ENCODE results near the gene LHX3.

Gene LHX3

DNA sequence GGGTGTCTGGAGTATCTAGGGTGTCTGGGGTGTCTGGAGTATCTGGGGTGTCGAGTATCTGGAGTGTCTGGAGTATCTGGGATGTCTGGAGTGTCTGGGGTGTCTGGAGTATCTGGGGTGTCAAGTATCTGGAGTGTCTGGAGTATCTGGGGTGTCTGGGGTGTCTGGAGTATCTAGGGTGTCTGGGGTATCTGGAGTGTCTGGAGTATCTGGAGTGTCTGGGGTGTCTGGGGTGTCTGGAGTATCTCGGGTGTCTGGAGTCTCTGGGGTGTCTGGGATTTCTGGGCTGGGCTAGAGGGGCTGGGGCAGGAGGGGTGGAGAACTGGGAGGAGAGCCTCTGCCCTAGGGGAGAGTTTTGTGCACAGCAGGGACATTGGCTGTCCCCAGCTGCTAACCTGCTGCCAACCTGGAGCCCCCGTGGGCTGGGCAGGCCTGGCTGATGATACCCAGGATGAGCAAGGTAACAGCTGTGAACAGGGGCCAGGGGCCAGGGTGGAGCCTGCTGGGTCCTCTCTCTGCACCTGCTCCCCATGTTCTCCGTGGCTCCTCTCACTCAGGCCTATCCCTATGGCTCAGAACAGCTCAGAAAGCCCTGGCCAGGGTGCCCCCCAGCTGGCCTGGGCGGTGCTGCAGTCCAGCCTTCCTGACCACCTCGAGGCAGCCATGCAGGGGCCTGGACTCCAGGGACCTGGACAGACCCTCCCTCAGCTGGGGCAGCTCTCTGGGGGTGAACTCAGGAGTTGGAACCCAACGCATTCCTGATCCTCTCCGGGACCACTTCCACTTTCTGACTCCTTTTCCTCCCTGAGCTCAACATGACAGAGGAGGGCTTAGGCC is 29.9 kb downstream of the LHX3 start:
- no peak for DNase-seq

DNA sequence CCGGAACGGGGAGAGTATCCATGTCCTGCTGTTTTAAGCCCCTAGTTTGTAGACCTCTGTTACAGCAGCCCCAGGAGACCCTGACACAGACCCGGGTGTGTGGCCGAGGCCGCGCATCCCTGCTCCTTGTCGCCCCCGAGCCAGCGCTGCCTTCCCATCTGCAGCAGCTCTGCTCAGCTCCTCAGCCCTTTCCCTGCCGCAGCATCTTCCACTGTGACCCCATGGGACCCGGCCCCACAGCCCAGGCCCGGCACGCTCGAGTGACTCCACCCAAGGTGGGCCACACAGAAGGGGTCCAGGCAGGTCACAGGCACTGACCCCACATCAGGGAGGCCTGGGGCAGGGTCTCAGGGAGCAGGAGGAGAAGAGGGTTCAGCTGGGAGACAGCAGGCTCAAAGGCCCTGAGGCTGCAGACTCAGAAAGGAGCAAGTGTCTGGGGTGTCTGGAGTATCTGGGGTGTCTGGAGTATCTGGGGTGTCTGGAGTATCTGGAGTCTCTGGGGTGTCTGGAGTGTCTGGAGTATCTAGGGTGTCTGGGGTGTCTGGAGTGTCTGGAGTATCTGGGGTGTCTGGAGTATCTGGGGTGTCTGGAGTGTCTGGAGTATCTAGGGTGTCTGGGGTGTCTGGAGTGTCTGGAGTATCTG is 31.2 kb downstream of the LHX3 start:
- no peak for DNase-seq

DNA sequence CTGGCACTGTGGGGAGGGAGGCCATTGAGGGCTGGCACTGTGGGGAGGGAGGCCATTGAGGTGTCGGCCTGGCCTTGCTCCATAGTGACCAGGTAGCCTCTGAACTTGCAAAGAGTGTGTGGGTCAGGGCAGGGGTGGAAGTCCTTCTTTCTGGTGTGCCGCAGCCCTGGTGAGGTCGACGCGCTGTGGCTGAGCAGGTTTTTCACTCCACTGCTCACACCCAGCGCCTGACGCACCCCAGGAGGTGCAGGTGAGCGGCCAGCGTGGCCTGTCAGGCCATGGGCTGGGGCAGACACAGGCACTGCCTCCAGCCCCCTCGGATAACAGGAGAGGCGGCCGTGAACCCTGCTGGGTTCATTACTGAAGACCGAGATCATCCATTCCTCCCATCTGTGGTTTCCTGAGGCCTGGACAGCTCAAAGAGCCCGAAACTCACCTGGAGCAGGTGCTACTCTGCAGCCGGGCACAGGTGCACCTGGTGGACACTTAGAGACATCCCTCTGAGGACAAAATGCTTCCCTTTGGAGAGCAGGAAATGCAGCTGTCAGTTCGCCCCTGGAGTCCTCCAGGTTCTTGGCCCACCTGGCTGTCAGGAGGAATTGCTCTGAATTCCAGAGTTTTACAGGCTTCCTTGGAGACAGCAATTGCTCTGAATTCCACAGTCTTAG is 32.4 kb downstream of the LHX3 start:
- peak; percentile 51 to 80 (median 52) for DNase-seq

DNA sequence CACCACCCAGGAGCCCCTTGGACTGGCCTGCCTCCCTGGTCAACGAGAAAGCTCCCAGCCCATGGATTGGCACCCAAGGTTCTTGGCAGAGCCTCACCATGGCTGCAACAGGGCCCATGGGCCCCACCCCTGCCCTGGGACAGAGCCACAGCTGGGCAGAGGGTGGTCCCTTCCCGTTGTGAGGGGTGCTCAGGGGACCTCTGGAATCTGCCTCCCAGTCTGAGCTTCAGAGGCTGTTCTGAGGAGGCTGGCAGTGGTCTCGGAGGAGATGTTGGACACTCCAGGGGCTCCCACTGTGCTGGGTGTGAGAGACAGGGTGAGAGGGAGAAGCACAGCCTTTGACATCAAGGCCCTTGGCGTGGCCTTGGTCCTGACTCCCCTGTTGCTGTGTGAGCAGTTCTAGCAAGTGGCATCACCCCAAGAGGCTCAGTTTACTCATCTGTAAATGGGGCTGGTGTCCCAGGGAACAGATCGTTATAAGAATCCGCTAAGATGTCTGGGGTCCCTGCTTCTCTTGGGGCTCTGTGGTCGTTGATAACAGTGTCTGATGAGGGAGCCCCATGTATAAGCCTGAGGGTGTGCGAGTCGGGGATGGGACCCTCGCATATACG is 33.0 kb downstream of the LHX3 start:
- no peak for DNase-seq

DNA sequence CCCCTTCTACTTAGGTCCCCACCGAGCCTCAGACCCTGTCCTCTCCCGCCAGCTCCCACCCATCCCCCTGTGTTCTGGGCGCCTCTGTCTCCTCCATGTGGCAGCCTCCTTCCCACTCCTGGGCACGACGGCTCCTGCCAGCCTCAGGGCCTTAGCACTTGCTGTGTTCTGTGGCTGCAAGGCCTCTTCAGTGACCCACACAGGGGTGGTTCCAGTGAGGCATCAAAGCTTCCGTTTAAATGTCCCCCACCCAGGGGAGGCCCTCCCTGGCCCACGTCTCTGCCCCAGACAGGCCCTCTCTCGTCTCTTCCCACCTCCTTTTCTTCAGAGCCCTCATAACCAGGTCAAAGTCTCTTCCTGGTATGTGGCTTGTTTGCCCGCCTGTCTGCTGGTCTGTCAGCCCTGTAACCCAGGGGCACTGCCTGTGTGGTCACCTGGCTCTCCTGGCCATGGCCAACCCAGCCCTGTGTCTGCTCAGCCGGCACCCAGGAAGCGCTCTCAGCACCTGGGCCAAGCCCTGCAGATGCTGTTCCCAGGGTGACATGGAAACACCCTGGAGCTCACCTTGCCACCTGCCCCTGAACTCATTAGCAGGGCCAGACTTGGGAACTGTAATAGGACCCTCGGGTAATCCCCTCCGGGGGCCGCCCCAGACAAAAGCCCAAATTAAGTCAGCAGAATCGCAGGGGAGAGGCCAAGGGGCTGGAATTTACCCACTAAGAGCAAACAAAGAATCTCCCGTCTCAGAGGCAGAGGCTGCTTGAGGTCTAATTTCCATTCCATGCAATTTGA is 33.7 kb downstream of the LHX3 start:
- DNase-seq = peak; percentile 43 to 73 (median 58)

DNA sequence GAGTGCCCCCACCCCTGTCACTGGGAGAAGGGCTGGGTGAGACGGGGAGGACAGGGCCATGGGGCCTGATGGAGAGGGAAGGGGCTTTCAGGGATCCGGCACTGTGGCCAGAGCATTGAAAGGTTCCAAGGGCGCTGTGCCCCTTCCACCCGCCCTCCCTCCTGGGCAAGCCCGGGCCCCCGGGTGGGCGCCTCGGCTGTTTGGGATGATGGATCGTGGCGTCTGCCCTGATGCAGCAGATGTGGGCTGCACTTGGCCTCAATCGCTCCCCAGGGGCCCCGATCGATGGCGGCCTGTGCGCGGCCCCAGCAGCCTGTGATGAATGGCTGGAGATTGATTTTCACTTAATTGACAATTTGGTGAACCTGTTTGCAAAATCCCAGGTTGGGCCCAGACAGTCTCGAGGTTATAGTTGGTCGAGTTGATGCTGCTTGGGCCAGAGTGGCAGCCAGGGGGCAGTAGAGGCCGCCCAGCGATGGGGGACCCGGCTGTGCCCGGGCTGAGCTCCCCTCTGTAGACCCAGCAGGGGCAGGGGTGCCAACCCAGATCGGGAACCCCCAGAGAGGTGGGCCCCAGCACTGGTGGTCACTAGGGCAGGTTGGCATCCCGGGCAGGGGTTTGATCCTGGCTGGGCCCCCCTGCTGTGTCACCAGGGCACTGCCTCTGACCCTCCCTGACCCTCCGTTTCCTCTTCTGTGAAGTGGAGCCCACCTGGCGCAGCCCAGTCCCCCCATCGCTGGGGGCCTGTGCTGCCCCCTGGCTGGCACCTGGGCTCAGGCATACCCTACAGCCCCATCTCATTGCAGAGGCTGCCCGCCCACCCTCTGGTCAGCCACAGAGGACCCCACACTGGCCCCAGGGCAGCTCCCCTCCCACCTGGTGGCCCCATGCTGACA is 34.7 kb downstream of the LHX3 start:
- no peak for DNase-seq

DNA sequence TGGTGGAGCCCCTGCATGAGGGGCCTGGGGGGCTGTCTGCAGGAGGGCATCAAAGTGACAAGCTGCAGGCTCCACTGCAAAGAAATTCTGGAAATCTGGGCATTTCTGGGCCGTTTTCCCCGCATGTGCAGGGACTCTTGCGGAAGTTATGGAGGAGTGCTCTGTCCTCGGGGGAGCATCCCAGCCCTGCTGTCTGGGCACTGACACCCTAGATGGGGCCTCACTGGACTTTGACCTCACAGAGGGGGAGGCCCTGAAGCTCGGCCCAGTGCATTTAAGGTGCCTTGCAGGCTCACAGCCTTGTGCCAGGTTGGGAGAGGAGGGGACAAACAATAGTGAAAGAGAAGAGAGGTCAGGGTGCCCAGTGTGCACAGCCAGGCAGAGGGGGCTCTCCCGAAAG is 35.4 kb downstream of the LHX3 start:
- DNase-seq = no peak

DNA sequence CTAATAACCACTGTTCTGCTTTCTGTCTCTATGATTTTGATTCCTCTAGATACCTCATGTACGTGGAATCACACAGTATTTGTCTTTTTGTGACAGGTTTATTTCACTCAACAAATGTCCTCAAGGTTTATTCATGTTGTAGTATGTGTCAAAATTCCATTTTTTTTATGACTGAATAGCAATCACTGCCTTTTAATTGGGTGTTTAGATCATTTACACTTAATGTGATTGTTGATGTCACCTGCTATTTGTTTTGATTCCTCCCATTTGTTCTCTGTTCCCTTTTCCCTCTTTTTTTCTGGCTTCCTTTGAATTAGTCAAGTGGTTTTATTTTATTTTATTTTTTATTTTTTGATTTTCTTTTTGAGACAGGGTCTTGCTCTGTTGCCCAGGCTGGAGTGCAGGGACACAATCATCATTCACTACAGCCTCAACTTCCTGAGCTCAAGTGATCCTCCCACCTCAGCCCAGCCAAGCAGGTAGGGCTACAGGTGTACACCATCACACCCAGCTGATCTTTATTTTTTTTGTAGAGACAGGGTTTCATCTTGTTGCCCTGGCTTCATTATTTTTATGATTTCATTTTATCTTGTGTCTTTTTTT is 41.6 kb downstream of the LHX3 start:
- no peak for DNase-seq

DNA sequence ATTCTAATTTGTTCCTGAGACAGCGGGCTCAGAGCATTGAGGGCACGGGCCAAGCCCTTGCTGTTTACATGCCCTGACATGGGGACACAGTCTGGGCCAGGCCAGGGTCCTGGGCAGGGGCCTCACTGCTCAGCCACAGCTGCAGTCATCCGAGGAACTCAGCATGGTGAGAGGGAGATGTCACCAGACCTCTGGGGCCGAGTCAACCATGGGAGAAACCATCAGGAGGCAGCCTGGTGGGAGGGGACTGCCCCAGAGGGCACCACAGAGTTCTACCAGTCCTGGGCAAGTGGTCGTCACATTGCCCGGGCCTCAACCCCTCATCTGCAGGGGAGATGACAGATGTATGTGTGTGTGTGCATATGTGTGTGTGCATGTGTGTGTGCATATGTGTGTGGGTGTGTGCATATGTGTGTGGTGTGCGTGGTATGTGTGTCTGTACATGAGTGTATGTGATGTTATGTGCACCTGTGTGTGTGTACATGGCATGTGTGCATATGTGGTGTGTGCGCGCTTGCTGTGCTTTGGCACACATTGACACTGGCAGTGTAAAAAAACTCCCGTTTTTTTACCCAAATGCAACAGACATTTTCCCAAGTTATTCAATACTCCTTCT is 43.8 kb downstream of the LHX3 start:
- DNase-seq = peak in 2 of 3 experiments; percentile 53 to 63

DNA sequence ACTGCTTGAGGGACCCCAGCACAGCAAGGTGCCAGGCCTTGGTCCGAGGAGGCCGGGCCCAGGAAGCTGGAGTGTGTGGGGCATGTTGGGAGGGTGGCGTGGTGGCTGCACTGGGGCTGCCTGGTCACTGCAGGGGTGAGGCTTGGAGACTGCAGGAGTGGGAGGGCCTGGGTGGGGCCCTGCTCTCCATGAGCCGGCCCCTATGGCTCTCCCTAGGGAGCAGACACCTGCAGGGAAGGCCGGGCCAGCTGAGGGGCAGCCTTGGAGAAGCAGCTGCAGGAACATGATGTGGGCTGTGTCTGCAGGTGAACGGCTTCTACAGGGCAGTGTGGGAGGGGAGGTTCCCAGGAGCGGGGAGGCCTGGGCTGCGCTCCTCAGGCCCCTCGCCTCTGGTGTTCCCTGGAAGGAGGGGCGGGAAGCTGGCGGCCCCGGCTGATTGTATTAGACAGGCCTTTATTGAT is 44.5 kb downstream of the LHX3 start:
- DNase-seq = peak; percentile 65 to 90 (median 84)

DNA sequence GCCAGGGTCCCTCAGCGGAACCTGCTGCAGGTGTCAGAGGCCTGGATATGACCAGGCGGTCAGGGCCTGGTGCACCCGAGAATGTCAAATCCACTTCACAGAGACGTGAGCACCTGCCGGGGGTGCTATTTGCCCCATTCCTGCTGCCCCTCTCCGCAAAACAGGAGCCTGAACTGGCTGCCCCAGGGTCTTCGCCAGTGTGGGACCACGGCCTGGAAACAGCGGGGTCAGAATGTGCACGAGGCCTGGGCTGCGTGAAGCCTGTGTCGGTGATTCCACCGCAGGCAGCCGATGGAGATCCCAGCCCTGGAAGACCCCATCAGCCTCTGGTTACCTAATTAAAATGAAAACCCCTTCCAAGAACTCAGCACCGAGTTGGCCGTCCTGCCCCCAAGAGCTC is 45.1 kb downstream of the LHX3 start:
- DNase-seq = no peak

DNA sequence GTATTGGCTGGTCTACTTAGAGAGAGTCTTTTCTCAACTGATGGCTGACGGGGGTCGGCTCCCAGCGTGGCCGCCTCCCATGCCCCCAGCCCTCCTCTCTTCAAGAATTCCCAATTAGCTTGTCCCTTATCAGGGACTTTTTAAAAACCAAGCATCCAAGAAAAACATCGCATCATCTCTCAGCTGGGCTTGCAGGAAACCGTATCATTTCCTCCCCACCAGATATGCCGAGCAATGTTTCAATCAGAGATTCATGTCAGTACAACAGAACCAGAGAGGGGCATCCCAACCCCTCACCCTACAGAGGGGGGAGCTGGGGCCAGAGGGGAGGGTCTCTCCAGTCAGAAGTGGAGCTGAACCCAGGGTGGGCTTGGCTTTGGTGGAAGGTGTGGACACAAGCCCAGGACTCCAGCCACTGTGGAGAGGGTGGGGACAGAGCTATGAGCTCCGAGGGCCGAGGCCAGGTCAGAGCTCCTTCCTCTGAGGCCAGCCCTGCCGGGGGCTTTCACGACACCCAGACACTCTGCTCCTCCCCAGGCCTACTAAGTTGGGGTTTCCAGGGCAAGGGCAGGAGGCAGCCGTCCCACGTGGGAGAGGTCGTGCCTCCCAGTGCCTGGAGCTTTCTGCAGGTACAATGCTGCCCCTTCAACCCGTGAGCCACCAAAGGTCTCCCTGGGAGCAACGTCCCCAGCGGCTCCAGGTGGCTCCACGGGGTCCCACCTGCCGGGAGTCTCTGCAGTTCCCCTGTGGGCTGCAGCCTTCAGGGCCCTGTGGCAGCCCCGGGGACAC is 47.3 kb downstream of the LHX3 start:
- no peak for DNase-seq

DNA sequence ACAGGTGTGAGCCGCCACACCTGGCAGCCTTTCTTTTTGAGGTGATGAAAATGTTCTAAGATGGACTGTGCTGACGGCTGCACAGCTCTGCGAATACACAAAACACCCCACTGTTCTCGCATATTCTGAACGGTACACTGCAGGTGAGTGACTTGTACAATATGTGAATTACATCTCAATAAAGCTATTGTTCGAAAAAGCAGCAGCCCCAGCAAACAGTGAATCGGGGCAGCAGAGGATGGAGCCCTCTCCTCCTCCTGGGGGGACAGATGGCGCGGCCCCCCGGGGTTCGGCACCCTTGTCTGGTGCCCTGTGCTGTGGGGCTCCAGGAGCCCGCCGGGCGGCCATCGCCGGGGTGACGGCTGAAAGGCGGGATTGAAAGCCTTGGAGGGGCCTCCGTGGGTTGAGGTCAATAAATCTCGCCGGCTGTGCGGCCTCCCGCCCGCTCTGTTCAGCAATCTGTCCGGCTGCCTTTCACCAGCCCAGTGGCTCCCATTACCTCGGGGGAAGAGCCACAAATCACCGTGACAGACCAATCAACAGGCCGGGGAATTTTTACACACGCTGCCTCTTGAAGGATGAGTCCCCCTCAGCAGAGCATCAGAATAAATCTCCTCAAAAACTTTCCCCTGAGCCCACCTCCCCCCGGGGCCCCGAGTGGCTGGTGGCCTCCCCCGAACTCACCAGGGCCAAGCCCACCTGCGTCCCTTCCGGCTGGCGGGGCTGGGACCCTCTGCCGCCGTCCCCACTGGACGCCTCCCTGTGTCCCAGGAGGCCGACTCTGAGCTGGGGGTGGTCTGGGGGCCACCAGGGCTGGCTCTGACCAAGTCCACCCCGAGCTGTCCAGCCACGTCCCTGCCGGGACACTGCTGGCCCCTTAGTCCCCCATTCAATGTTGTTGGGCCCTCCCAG is 48.5 kb downstream of the LHX3 start:
- no peak for DNase-seq

DNA sequence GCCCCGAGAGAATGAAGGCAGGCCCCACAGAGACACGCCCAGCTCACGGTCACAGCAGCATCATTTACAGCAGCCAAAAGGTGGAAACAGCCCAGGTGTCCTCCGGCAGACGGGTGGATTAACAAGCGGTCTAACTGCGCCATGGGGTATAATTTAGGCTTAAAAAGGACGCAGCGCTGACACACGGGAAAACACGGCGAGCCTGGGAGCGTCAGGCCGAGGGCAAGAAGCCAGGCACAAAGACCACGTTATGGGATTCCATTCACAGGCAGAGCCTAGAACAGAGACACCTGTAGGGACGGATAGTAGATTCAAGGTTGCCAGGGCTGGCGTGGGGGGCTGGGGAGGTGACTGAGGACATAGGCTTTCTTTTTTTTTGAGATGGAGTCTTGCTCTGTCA is 49.4 kb downstream of the LHX3 start:
- no peak for DNase-seq

DNA sequence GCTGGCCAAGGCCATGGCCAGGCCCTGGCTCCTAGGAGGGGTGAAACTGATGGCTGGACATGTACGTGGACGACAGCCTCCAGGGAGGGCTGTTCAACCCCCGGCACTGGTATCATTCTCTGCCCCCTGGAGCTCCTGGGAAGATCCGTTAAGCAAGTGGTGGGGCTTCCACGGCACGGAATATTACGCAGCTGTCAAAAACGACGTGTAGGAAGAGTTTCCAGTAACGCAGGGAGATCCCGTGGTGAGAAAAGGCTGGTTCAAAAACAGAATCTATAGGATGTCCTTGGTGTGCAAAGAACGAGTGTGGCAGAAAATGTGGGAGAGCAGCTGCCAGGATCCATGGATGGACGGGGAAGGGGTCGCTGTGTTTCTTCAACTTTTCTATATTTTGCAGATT is 50.0 kb downstream of the LHX3 start:
- DNase-seq = no peak

DNA sequence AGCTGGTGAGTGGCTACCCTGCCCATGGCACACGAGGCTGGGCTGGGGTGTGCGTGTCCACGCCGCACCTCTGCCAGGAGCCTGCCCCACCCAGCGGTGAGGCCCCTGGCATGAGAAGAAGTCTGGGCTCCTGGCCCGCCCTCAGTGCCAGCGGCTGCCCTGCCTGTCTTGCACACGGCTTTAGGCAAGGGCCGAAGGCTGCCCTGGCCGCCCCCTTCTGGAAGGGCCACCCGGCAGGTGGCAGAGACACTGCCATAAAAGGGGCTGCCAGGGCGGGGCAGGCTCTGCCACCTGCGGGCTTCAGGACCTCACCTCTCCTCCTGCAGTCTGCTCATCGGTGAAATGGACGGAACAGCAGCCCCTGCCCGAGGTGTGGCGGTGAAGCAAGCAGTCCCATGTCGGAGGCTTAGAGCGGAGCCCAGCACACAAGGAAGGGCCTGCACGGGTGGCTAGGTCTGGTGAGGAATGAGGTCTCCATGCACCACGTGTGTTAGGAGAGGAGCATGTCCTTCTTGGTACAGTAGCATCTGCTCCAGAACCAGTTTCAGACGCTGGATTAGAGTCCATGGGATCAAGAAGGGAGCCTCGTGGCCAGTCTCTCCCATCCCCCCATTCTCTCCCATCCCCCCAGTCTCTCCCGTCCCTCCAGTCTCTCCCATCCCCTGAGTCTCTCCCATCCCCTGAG is 51.4 kb downstream of the LHX3 start:
- DNase-seq = no peak

DNA sequence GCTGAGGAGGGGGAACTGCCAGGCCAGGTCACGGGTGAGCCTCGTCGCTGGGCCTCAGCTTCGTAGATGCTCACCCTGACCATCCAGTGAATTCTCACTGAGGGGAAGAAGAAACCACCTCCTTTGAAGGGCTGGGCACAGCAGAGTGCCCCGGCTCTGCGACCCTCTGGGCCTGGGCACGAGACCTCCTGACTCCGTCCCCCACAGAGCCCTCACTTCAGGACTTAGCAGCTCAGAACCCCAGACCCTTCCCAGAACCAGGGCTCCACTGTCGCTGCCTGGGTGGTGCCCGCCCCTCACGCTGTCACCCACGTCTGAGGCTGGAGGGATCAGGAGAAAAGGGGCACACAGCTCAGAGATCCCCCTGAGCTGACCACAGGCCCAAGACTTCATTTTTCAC is 52.0 kb downstream of the LHX3 start:
- DNase-seq = no peak

DNA sequence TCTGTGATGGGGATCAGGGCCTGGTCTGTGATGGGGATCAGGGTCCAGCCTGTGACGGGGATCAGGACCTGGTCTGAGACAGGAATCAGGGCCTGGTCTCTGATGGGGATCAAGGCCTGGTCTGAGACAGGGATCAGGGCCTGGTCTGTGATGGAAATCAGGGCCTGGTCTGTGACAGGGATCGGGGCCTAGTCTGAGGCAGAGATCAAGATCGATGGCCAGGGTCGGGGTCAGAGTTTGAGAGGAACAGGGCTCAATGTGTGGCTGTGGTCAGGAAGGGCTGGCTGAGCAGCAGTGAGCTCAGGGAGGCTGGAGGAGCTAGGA is 52.4 kb downstream of the LHX3 start:
- DNase-seq = no peak
